Measurements from ENCODE around the gene MUC13.

MUC13 gene

GRCh38 chr3:124893526-124893925 lies 41.0 kb downstream of the MUC13 start:
- DNase-seq: no peak

- no peak for DNase-seq
These were observed 43.9 kb downstream of the MUC13 start for GRCh38 chr3:124890573-124891190.

- DNase-seq: no peak
These were observed 45.8 kb downstream of the MUC13 start for GRCh38 chr3:124888482-124889441.

GRCh38 chr3:124887932-124888298 lies 46.6 kb downstream of the MUC13 start:
- DNase-seq: no peak

- peak; percentile 26 for DNase-seq
These were observed 47.2 kb downstream of the MUC13 start, which contains the start of gene ITGB5 for GRCh38 chr3:124887177-124887931. ITGB5 (minus strand) TSS chr3:124887365; CDS start chr3:124887000, 365 bp downstream.

GRCh38 chr3:124886168-124887056 lies 48.1 kb downstream of the MUC13 start:
- no peak for DNase-seq

- no peak for DNase-seq
These were observed 48.9 kb downstream of the MUC13 start for GRCh38 chr3:124885466-124886167.

GRCh38 chr3:124884474-124885101 lies 50.0 kb downstream of the MUC13 start:
- DNase-seq: no peak

GRCh38 chr3:124883766-124884473 lies 50.6 kb downstream of the MUC13 start:
- no peak for DNase-seq

GRCh38 chr3:124882816-124883747 lies 51.5 kb downstream of the MUC13 start:
- no peak for DNase-seq

GRCh38 chr3:124881976-124882697 lies 52.4 kb downstream of the MUC13 start:
- DNase-seq: no peak

- DNase-seq: no peak
These were observed 55.2 kb downstream of the MUC13 start for GRCh38 chr3:124879337-124879680.

GRCh38 chr3:124878561-124879336 lies 55.8 kb downstream of the MUC13 start:
- DNase-seq: no peak

GRCh38 chr3:124877674-124878073 lies 56.9 kb downstream of the MUC13 start:
- DNase-seq: no peak

- DNase-seq: no peak
These were observed 58.1 kb downstream of the MUC13 start for GRCh38 chr3:124876401-124876878.

GRCh38 chr3:124873226-124873625 lies 61.3 kb downstream of the MUC13 start:
- no peak for DNase-seq

GRCh38 chr3:124867511-124867910 lies 67.0 kb downstream of the MUC13 start:
- no peak for DNase-seq

- no peak for DNase-seq
These were observed 72.5 kb downstream of the MUC13 start for GRCh38 chr3:124862006-124862405.
